ENCODE data around the gene SRBD1. TPM values are rescaled to one million over a fixed set of nuclear protein-coding genes. Genes with fewer than 3 reads are reported as not detected.

Gene SRBD1
- total and polyA plus RNA-seq, 12 donors, result 2.5 to 13.5 (median 10.0) TPM

DNA sequence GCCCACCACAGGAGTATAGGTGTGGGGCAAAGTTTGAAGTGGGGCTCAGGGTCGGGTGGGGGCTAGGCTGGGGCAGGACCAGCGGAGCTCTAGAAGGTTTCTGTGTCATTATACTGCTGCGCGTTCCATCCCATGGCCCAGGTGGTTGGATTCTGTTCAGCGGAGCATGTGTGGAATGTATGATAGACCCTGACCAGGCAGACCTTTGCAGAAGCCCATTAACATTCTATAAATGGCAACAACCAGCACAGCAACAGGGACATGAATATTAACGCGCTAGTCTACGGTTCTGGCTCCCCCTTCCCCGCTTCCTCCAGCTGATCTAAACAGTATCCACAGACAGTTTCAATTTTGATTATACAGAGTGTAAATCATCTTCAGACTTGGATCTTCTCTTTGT is 36.3 kb upstream of the SRBD1 start:
- Histone ChIP-seq H3K27me3 (peaks cover 0 to 12% (median 6%) of the 10 kb centered on the region in 7 donors), H3K4me3 (no peak overlapping the region), H3K9me3 (no peaks in the 10 kb centered on the region), H3K36me3 (no peaks in the 10 kb centered on the region), H3K27ac (no peak overlapping the region), H3K4me1 (peaks cover 6 to 38% (median 25%) of the 10 kb centered on the region in 9 donors)
- intact Hi-C loops (cut with DNase I), result loop anchor here in 1 of 10 donors (5.0 kb wide), 1 partner anchor 130 kb away; no protein-coding TSS in a partner anchor
- WGBS, 2 donors, result 53 to 68% methylated on average over 9 of the region's 9 CpGs
- no peak for DNase-seq
- TF ChIP-seq, protein P1, sequence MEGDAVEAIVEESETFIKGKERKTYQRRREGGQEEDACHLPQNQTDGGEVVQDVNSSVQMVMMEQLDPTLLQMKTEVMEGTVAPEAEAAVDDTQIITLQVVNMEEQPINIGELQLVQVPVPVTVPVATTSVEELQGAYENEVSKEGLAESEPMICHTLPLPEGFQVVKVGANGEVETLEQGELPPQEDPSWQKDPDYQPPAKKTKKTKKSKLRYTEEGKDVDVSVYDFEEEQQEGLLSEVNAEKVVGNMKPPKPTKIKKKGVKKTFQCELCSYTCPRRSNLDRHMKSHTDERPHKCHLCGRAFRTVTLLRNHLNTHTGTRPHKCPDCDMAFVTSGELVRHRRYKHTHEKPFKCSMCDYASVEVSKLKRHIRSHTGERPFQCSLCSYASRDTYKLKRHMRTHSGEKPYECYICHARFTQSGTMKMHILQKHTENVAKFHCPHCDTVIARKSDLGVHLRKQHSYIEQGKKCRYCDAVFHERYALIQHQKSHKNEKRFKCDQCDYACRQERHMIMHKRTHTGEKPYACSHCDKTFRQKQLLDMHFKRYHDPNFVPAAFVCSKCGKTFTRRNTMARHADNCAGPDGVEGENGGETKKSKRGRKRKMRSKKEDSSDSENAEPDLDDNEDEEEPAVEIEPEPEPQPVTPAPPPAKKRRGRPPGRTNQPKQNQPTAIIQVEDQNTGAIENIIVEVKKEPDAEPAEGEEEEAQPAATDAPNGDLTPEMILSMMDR (IDR thresholded peaks at IDR 0.05), result no peak
- ATAC-seq, result no peak

DNA sequence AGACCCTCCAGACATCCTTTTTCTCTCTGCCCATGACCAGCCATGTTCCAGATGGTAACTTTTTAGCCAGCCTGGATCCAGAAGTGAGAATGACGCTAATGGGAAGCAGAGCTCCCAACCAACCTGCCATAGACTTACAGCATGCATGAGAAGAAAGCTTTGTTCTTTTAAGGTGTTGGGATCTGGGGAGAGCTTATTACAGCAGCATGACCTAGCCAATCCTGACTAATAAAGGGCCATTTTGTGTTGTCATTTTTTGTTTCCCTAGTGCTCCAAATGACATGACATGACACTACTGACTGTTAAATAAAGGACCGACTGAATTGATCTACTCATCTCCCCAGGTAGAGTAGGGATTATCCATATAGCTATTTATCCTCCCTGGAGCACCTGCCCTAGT is 35.2 kb upstream of the SRBD1 start:
- 98 to 99% methylated on average over 2 of the region's 2 CpGs for WGBS, 2 donors
- H3K9me3 ChIP-seq, result no peaks in the 10 kb centered on the region
- TF ChIP-seq, protein P1 (IDR thresholded peaks at IDR 0.05), result no peak
- no peak for DNase-seq
- no peak for ATAC-seq
- intact Hi-C loops (cut with DNase I), result loop anchor here in 1 of 10 donors (5.0 kb wide), 1 partner anchor 131 kb away; no protein-coding TSS in a partner anchor
- H3K27me3 ChIP-seq, result peaks cover 0 to 17% (median 6%) of the 10 kb centered on the region in 7 donors
- H3K4me3 ChIP-seq, result no peak overlapping the region
- no peak overlapping the region for H3K27ac ChIP-seq
- no peaks in the 10 kb centered on the region for H3K36me3 ChIP-seq
- H3K4me1 ChIP-seq, result peaks cover 5 to 31% (median 22%) of the 10 kb centered on the region in 9 donors

DNA sequence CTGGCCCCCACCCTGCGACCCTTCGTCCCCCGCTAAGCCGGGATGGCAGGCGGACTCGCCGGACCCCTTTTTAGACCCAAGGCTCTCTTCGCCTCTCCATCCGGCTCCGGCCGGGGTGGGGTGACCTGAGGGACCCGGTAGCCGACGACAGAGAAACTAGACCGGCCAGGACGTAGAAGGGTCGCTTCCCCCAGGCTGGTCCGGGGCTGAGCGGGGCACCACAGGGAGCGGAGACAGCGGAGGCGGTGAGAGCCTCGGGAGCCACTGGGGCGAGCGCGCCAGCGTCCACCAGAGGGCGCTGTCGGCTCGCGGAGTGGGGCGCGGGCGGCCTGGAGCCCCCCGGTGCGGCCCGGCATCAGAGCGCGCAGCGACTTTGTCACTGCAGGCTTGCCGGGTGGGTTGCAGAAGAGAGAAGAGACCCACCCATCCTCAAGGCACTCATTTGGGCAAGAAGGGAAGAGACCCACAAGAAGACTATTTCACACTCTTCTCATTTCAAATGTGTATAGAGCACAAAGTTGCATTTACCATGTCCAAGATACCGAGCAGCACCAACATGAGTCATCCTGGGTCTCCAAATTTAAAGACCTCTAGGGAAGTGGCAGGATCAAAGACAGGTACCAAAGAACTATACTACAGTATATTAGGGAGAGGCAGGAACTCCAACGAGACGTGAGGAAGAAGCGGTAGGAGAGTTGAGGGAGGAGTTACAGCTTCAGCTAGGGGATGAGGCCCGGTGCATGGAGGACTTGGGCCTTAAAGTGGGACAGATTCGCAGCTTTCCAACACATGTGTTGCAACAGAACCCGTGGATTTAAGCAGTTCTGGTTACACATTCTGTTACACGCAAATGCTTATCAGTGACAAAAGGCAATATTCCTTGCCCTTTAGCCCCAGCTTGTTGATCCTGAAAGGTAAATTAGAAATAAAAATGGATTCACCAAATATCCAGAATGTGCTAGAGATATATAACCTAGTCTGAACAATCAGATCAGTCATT is 32.8 kb upstream of the SRBD1 start:
- Histone ChIP-seq H3K4me1 (peaks cover 2 to 22% (median 12%) of the 10 kb centered on the region in 9 donors), H3K27me3 (peaks cover 0 to 17% (median 6%) of the 10 kb centered on the region in 7 donors), H3K9me3 (no peaks in the 10 kb centered on the region), H3K27ac (peak overlapping the region in 2 of 10 donors; percentile 33 to 64), H3K36me3 (no peaks in the 10 kb centered on the region), H3K4me3 (peak overlapping the region; percentile 42 to 69 (median 62))
- intact Hi-C loops (cut with DNase I), result loop anchor here (1.0 to 5.0 kb wide), 6 partner anchors 133 to 293 kb away; no protein-coding TSS in a partner anchor
- peak; percentile 62 to 79 for DNase-seq
- 12 to 13% methylated on average over 49 of the region's 49 CpGs for WGBS, 2 donors
- TF ChIP-seq, protein P1 (IDR thresholded peaks at IDR 0.05), result peak; percentile 96 to 100 (median 99)
- ATAC-seq, result peak; percentile 95 to 97 (median 96)

DNA sequence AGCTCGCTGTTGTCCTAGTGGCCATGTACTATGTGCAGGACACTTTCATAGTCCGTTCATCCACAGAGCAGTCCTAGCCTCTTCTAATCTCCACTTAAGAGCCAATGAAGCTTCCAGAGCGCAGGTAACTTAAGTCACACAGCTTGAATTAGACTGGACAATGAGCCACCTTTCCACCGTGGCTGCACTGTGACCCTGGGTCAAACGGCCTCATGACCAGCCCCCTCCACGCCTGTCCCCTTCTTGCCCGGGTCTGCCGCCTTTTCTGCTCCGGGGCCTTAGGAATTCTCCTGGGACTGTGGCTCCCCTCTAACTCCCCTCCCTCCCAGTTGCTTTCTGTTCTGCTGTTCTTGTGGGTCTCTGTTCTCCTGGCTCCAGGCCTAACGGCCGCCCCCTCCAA is 32.0 kb upstream of the SRBD1 start:
- H3K27ac ChIP-seq, result peak overlapping the region in 2 of 10 donors; percentile 33 to 64
- H3K27me3 ChIP-seq, result peaks cover 0 to 17% (median 6%) of the 10 kb centered on the region in 7 donors

More for the DNA sequence above, 32.0 kb upstream of the SRBD1 start:
- H3K4me3 ChIP-seq, result peak overlapping the region; percentile 42 to 69 (median 62)
- intact Hi-C loops (cut with DNase I), result loop anchor here (1.0 to 5.0 kb wide), 6 partner anchors 134 to 294 kb away; no protein-coding TSS in a partner anchor
- peaks cover 0 to 15% (median 11%) of the 10 kb centered on the region in 9 donors for H3K4me1 ChIP-seq
- WGBS, 2 donors, result 21 to 22% methylated on average over 11 of the region's 11 CpGs
- ATAC-seq (peak in 6 of 8 donors; percentile 14 to 29 (median 24)), DNase-seq (no peak)
- H3K36me3 ChIP-seq, result no peaks in the 10 kb centered on the region
- TF ChIP-seq, protein P1 (IDR thresholded peaks at IDR 0.05), result no peak
- no peaks in the 10 kb centered on the region for H3K9me3 ChIP-seq

Data from heart right ventricle (tissue), 16 donors.